Breast epithelium (tissue), 3 donors: ENCODE measurements around the gene TPSD1.

Experiments
- POLR2A ChIP-seq: fragments of 450-650 bp; IDR thresholded peaks from one replicate; pipeline ENCODE4 v1.6.1; 2016; ENCODE audit warnings: antibody characterized with exemption, mild to moderate bottlenecking, moderate library complexity
- POLR2AphosphoS5 ChIP-seq, 3 donors: sonication (generic); formaldehyde crosslinking; IDR thresholded peaks; one replicate each; pipeline ENCODE4 v1.6.1; 2017; ENCODE audit warnings: antibody characterized with exemption in 3 of 3
- TF ChIP-seq, protein P1 (sequence below), 3 donors: fragments of 450-650 bp; IDR thresholded peaks; one replicate each; pipeline ENCODE4 v1.5.1; 2016 to 2017; ENCODE audit warnings: antibody characterized with exemption in 3 of 3, mild to moderate bottlenecking in 3 of 3, moderate library complexity in 3 of 3

GRCh38 chr16:1220841-1221627 lies 34.8 kb upstream of the TPSD1 start:
- TF ChIP-seq, protein P1, sequence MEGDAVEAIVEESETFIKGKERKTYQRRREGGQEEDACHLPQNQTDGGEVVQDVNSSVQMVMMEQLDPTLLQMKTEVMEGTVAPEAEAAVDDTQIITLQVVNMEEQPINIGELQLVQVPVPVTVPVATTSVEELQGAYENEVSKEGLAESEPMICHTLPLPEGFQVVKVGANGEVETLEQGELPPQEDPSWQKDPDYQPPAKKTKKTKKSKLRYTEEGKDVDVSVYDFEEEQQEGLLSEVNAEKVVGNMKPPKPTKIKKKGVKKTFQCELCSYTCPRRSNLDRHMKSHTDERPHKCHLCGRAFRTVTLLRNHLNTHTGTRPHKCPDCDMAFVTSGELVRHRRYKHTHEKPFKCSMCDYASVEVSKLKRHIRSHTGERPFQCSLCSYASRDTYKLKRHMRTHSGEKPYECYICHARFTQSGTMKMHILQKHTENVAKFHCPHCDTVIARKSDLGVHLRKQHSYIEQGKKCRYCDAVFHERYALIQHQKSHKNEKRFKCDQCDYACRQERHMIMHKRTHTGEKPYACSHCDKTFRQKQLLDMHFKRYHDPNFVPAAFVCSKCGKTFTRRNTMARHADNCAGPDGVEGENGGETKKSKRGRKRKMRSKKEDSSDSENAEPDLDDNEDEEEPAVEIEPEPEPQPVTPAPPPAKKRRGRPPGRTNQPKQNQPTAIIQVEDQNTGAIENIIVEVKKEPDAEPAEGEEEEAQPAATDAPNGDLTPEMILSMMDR (IDR thresholded peaks at IDR 0.05) = no peak
- TF ChIP-seq POLR2AphosphoS5 (IDR thresholded peaks at IDR 0.05) (no peak), POLR2A (no peak)
